Osteocyte (in vitro differentiated cells): ENCODE measurements around the gene FAM53B. TPM values are rescaled to one million over a fixed set of nuclear protein-coding genes. Genes with fewer than 3 reads are reported as not detected.

ENCODE experiments used
- DNase-seq: peaks from one replicate; pipeline ENCODE4 v3.0.0; 2021; ENCODE audit warnings: mixed read lengths; ENCODE audit not compliant: unreplicated experiment; ENCODE audit errors: extremely low spot score
- H3K27ac Mint-ChIP-seq: one replicate; pipeline ENCODE4 v1.8.0; 2021; ENCODE audit warnings: mild to moderate bottlenecking, mixed read lengths; ENCODE audit not compliant: unreplicated experiment
- H3K27me3 Mint-ChIP-seq: one replicate; pipeline ENCODE4 v1.8.0; 2021; ENCODE audit warnings: mixed read lengths; ENCODE audit not compliant: unreplicated experiment
- H3K36me3 Mint-ChIP-seq: one replicate; pipeline ENCODE4 v1.8.0; 2021; ENCODE audit warnings: mixed read lengths; ENCODE audit not compliant: unreplicated experiment
- H3K4me1 Mint-ChIP-seq: one replicate; pipeline ENCODE4 v1.8.0; 2021; ENCODE audit warnings: mixed read lengths; ENCODE audit not compliant: unreplicated experiment
- H3K4me3 Mint-ChIP-seq: one replicate; pipeline ENCODE4 v1.8.0; 2021; ENCODE audit warnings: mild to moderate bottlenecking, moderate library complexity, mixed read lengths; ENCODE audit not compliant: unreplicated experiment
- H3K9me3 Mint-ChIP-seq: one replicate; pipeline ENCODE4 v1.8.0; 2021; ENCODE audit warnings: mixed read lengths; ENCODE audit not compliant: unreplicated experiment
- CTCF ChIP-seq: fragments of 200-600 bp; sonication (generic); IDR thresholded peaks from 2 replicates; pipeline ENCODE4 v1.5.0; 2021; ENCODE audit warnings: antibody characterized with exemption, mild to moderate bottlenecking, moderate library complexity
- total RNA-seq: library from RNA; stranded (reverse); gene quantifications from 2 replicates; pipeline ENCODE4 v1.2.1, GENCODE V29; 2021

The FAM53B gene
- total RNA-seq, 1 donor from 2014 or later: 14.7 TPM

GRCh38 chr10:124647421-124648130 is 96.6 kb downstream of the FAM53B start:
- no peak for DNase-seq
- Mint-ChIP-seq H3K27ac (peak overlapping the region; percentile 27), H3K27me3 (no peaks in the 10 kb centered on the region), H3K4me3 (no peak overlapping the region), H3K4me1 (peaks cover 21% of the 10 kb centered on the region), H3K36me3 (no peaks in the 10 kb centered on the region), H3K9me3 (no peaks in the 10 kb centered on the region)
- no peak for TF ChIP-seq CTCF

- no peak overlapping the region for H3K4me3 Mint-ChIP-seq
- H3K9me3 Mint-ChIP-seq: no peaks in the 10 kb centered on the region
- no peaks in the 10 kb centered on the region for H3K27me3 Mint-ChIP-seq
- no peak for TF ChIP-seq CTCF
- H3K27ac Mint-ChIP-seq: no peak overlapping the region
- H3K36me3 Mint-ChIP-seq: no peaks in the 10 kb centered on the region
- no peak for DNase-seq
- H3K4me1 Mint-ChIP-seq: peaks cover 21% of the 10 kb centered on the region
Observed at GRCh38 chr10:124646483-124647352, 97.5 kb downstream of the FAM53B start.

- H3K9me3 Mint-ChIP-seq: no peaks in the 10 kb centered on the region
- H3K36me3 Mint-ChIP-seq: no peaks in the 10 kb centered on the region
- H3K4me3 Mint-ChIP-seq: no peak overlapping the region
- H3K27ac Mint-ChIP-seq: no peak overlapping the region
- no peaks in the 10 kb centered on the region for H3K27me3 Mint-ChIP-seq
- peaks cover 31% of the 10 kb centered on the region for H3K4me1 Mint-ChIP-seq
- TF ChIP-seq CTCF: no peak
- no peak for DNase-seq
Observed at GRCh38 chr10:124645467-124646095, 98.6 kb downstream of the FAM53B start.

GRCh38 chr10:124644771-124645415 is 99.3 kb downstream of the FAM53B start:
- H3K27ac Mint-ChIP-seq: no peak overlapping the region

More at GRCh38 chr10:124644771-124645415, 99.3 kb downstream of the FAM53B start:
- H3K9me3 Mint-ChIP-seq: no peaks in the 10 kb centered on the region
- H3K36me3 Mint-ChIP-seq: no peaks in the 10 kb centered on the region
- peaks cover 33% of the 10 kb centered on the region for H3K4me1 Mint-ChIP-seq
- no peak for DNase-seq
- H3K27me3 Mint-ChIP-seq: no peaks in the 10 kb centered on the region
- no peak overlapping the region for H3K4me3 Mint-ChIP-seq
- TF ChIP-seq CTCF: no peak
